Measurements from ENCODE around the gene TMEM95.

Gene TMEM95

DNA sequence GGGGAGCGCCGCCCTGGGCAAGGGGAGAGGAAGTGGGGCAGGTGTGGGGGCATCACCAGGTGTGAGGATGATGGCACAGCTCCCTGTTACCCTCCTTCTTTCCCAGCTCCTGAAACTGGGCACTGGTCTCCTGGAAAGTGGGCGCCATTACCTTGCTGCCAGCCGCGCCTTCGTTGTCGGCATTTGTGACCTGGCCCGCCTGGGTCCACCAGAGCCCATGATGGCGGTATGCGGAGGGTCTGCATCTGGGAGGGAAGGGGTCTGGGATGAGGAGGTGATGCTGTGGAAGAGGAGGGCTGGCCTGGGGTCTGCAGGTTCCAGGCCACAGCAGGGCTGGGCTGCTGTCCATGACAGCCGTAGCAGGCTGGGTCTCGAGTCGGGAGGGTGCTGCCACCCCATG, 13.1 kb upstream of the TMEM95 start:
- Mint-ChIP-seq H3K36me3 (ENCODE audit: low read depth) (no peaks in the 10 kb centered on the region), H3K9me3 (no peaks in the 10 kb centered on the region), H3K4me3 (no peak overlapping the region), H3K4me1 (peaks cover 46% of the 10 kb centered on the region), H3K27me3 (ENCODE audit: low read depth, poor library complexity) (peaks cover 7% of the 10 kb centered on the region), H3K27ac (no peak overlapping the region)
- DNase-seq: no peak
- TF ChIP-seq, protein P1, sequence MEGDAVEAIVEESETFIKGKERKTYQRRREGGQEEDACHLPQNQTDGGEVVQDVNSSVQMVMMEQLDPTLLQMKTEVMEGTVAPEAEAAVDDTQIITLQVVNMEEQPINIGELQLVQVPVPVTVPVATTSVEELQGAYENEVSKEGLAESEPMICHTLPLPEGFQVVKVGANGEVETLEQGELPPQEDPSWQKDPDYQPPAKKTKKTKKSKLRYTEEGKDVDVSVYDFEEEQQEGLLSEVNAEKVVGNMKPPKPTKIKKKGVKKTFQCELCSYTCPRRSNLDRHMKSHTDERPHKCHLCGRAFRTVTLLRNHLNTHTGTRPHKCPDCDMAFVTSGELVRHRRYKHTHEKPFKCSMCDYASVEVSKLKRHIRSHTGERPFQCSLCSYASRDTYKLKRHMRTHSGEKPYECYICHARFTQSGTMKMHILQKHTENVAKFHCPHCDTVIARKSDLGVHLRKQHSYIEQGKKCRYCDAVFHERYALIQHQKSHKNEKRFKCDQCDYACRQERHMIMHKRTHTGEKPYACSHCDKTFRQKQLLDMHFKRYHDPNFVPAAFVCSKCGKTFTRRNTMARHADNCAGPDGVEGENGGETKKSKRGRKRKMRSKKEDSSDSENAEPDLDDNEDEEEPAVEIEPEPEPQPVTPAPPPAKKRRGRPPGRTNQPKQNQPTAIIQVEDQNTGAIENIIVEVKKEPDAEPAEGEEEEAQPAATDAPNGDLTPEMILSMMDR (IDR thresholded peaks at IDR 0.05): no peak

DNA sequence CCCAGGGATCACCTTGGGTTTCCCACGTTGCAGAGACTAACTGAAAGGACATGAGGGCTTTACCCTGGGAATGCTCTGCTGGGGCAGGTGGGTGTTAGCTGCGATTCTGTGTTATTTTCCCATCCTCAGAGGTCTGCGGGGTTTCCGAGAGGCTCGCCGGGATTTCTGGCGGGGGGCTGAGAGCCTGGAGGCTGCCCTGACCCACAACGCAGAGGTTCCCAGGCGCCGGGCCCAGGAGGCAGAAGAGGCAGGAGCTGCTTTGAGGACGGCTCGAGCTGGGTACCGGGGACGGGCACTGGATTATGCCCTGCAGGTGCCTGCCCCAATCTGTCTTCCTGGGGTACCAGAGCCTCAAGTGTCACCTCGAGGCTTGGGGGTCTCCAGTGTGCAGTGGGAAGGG, 11.7 kb upstream of the TMEM95 start:
- DNase-seq: no peak
- Mint-ChIP-seq H3K36me3 (ENCODE audit: low read depth) (no peaks in the 10 kb centered on the region), H3K4me1 (peaks cover 45% of the 10 kb centered on the region), H3K27me3 (ENCODE audit: low read depth, poor library complexity) (peaks cover 9% of the 10 kb centered on the region), H3K4me3 (no peak overlapping the region), H3K27ac (no peak overlapping the region), H3K9me3 (no peaks in the 10 kb centered on the region)
- TF ChIP-seq, protein P1 (IDR thresholded peaks at IDR 0.05): no peak

DNA sequence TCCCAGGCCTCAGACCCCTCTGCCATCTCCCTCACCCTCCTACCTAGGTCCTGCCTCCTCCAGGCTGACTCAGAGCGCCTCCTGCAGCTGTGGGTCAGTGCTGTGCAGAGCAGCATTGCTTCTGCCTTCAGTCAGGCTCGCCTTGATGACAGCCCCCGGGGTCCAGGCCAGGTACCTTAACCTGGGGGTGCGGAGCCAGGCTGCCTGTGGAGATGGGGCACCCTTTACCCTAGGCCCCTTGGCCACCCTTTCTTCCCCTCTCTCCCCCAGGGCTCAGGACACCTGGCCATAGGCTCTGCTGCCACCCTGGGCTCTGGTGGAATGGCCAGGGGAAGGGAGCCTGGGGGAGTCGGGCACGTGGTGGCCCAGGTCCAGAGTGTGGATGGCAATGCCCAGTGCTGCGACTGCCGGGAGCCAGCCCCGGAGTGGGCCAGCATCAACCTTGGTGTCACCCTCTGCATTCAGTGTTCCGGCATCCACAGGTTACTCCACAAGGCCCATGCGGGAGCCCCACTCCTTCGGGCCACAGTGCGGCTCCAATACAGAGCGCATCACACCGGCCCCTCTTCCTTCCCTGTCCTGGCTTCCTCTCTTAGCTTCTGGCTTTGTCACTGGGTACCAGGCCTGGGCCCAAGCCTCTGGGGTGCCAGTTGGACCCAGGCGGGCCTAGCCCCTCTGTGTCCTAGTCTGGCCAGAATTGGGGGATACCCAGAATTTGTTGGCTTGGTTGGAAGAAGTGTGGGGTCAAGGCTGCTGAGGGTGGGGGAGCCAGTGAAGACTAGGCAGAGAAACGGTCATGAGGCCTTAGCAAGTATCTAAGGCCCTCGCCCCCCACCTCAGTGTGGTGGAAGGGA, 8.0 kb upstream of the TMEM95 start:
- Mint-ChIP-seq H3K4me1 (peaks cover 64% of the 10 kb centered on the region), H3K27ac (peak overlapping the region; percentile 22), H3K9me3 (no peaks in the 10 kb centered on the region), H3K36me3 (ENCODE audit: low read depth) (no peaks in the 10 kb centered on the region), H3K27me3 (ENCODE audit: low read depth, poor library complexity) (peaks cover 9% of the 10 kb centered on the region), H3K4me3 (no peak overlapping the region)
- TF ChIP-seq, protein P1 (IDR thresholded peaks at IDR 0.05): no peak
- no peak for DNase-seq

DNA sequence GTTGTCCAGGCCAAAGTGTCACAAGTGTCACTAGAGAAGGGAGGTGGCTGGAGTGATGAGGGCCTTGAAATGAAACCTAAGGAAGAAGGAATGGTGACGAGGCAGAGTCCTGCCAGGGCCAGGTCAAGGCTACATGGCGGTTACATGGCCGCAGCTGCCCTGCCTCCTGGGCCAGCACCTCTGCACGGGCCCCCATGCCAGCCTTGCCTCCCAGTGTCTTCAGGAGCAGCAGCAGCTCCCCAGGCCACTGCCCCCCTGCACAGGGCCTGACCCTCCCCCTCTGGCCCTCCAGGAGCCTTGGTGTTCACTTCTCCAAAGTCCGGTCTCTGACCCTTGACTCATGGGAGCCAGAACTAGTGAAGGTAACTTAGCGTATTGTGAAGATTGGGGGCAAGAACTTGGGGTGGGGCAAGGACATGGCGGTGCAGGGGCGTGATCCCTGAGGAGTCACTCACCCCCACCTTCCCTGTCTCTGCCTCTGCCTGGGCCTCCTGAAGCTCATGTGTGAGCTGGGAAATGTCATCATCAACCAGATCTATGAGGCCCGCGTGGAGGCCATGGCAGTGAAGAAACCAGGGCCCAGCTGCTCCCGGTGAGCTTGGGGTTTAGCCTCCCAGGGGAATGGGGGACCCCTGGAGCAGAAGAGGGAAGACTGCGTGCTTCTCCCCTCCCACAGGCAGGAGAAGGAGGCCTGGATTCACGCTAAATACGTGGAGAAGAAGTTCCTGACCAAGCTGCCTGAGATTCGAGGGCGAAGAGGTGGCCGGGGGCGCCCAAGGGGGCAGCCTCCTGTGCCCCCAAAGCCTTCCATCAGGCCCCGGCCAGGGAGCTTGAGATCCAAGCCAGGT, 7.1 kb upstream of the TMEM95 start:
- Mint-ChIP-seq H3K27me3 (ENCODE audit: low read depth, poor library complexity) (peaks cover 8% of the 10 kb centered on the region), H3K4me3 (no peak overlapping the region), H3K9me3 (no peaks in the 10 kb centered on the region), H3K36me3 (ENCODE audit: low read depth) (no peaks in the 10 kb centered on the region), H3K4me1 (peaks cover 71% of the 10 kb centered on the region), H3K27ac (peak overlapping the region; percentile 22)
- no peak for DNase-seq
- TF ChIP-seq, protein P1 (IDR thresholded peaks at IDR 0.05): no peak

DNA sequence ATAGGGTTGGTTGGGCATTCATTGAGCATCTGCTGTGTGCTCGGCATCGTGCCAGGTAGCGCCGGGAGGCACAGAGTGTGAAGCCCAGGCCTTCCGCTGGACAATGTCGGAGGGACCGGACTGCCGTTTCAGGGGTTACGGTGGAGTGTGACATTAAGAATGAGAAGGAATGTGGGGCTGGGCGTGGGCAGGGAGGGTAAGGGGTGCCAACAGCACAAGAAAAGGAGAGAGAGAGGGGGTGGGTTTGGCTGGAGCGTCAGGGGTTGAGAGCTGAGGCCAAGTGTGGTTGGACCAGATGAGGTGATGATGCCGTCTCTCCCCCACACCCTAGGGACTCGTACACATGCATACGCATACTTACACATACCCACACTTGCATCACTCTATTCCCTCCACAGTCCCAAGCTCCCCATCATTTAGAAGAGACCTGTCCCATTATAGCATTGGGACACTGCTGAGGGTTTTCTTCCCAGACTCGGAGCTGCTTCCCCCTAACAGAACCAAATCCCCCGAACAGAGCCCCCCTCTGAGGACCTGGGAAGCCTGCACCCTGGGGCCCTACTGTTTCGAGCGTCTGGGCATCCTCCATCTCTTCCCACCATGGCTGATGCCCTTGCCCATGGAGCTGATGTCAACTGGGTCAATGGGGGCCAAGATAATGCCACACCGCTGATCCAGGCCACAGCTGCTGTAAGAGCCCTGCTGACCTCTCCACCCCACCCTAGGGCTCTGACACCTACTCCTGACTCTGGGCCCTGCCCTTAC, 6.3 kb upstream of the TMEM95 start:
- TF ChIP-seq, protein P1 (IDR thresholded peaks at IDR 0.05): no peak
- H3K4me1 Mint-ChIP-seq: peaks cover 68% of the 10 kb centered on the region
- peak overlapping the region; percentile 85 for H3K4me3 Mint-ChIP-seq
- peaks cover 8% of the 10 kb centered on the region for H3K27me3 Mint-ChIP-seq (ENCODE audit: low read depth, poor library complexity)
- no peaks in the 10 kb centered on the region for H3K36me3 Mint-ChIP-seq (ENCODE audit: low read depth)
- H3K9me3 Mint-ChIP-seq: no peaks in the 10 kb centered on the region
- no peak for DNase-seq
- H3K27ac Mint-ChIP-seq: peak overlapping the region; percentile 99
